ENCODE data around the gene KANSL2.
"Not testable (repeated sequence)": the region's sequence is repeated elsewhere in the genome, so short reads cannot be mapped to it uniquely, and the experiment has no call there.

The KANSL2 gene

GRCh38 chr12:48681710-48682532 is at the start of gene KANSL2:
Gene KANSL2, minus strand, starts transcription at chr12:48682238. Its CDS starts 606 bp downstream, at chr12:48681632.
- peak; percentile 96 to 98 for DNase-seq

DNA sequence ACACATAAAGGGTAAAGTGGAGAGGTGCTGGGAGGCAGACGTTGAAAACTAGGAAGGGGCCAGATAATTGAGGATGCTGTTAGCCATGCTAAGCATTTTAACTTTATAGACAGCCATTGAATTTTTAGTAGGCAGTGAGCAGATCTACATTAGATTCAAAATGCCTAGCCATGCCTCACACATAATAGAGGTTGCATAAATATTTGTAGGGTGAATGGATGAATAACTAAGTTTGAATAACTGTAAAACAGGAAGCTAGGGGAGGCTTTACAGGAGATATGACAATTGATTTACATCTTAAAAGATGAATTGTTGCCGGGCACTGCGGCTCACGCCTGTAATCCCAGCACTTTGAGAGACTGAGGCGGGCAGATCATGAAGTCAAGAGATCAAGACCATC is 46.8 kb upstream of the KANSL2 start:
- DNase-seq, result no peak

DNA sequence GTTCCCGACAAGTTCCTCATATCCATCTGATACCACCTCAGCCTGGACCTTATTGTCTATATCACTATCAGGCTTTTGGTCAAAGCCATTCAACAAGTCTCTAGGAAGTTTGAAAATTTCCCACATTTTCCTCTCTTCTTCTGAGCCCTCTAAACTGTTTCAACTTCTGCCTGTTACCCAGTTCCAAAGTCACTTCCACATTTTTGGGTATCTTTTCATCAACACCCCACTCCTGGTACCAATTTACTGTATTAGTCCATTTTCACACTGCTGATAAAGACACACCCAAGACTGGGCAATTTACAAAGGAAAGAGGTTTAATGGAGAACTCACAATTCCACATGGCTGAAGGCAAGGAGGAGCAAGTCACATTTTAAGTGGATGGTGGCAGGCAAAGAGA is 38.7 kb upstream of the KANSL2 start:
- not testable (repeated sequence) for DNase-seq

- not testable (repeated sequence) for DNase-seq
Observed at GRCh38 chr12:48720171-48720570, 38.1 kb upstream of the KANSL2 start.

DNA sequence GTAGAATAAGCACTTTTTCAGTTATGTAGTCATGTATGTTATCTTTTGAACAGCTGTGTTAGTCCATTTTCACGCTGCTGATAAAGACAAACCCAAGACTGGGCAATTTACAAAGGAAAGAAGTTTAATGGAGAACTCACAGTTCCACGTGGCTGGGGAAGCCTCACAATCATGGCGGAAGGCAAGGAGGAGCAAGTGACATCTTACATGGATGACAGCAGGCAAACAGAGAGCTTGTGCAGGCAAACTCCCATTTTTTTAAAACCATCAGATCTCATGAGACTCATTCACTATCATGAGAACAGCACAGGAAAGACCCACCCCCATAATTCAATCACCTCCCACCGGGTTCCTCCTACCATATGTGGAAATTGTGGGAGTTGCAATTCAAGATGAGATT is 37.0 kb upstream of the KANSL2 start:
- DNase-seq, result not testable (repeated sequence)

DNA sequence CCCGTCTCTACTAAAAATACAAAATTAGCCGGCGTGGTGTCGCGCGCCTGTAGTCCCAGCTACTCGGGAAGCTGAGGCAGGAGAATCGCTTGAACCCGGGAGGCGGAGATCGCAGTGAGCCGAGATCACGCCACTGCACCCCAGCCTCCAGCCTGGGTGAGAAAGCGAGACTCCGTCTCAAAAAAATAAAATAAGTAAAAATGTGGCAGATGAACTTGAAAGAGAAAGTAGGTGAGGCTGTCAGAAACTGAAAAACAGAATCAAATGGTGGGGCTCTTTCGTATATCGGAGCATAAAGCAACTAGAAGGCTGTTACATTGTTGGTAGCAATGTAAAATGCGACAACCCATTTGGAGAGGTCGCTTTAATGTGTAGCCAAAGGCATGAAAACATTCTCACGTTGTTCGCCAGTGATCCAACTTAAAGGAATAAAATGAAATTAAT is 35.2 kb upstream of the KANSL2 start:
- no peak for DNase-seq

DNA sequence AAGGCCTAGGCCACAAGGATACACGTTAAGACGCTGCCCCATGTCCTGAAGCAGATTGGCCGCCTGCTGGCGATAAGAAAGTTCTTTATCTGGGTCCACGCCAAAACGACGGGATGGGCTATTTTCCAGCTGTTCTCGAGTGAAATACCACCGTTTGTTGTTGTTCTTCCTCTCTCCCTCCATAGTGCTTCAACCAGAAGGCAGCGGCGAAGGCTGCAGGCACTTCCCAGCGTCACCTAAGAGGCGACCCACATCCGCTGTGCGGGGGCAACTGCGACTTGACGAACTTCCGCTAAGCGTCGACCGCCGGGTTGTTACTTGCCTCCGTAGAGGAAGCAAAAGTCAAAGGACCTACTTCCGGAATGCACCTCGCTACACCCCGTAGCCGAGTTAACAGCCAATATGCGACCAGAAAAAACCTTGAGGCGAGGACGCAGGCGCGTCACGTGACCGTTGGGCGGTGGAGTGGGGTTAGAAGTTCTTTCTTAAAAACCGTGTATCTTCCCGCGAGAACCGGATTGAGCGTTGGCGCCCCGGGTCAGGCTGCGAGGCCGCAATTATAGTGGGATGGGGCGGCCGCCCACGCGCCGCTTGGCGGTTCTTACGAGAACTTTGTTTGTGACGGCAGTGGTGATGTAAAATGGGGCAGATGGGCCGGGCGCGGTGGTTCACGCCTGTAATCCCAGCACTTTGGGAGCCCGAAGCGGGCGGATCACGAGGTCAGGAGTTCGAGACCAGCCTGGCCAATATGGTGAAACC is 34.6 kb upstream of the KANSL2 start, which contains the start of gene CCNT1:
Gene CCNT1, minus strand, starts transcription at position 215 of the 759 bp plus-strand sequence. Its CDS starts 32 bp downstream, at position 183.
- peak; percentile 99 for DNase-seq

- DNase-seq, result no peak
Observed at GRCh38 chr12:48716168-48716492, 34.1 kb upstream of the KANSL2 start.

DNA sequence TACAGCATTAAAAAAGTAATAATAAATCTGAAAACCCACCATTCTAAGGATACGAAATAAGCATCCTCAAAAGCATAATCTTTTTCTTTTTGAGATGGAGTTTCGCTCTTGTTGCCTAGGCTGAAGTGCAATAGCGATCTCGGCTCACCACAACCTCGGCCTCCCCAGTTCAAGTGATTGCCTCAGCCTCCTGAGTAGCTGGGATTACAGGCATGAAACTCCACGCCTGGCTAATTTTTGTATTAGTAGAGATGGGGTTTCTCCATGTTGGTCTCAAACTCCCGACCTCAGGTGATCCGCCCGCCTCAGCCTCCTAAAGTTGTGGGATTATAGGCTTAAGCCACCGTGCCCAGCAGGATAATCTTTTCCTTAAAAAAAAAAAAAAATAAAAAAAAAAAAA is 30.2 kb upstream of the KANSL2 start:
- DNase-seq, result no peak

GRCh38 chr12:48698822-48699221 is 16.8 kb upstream of the KANSL2 start:
- not testable (repeated sequence) for DNase-seq

DNA sequence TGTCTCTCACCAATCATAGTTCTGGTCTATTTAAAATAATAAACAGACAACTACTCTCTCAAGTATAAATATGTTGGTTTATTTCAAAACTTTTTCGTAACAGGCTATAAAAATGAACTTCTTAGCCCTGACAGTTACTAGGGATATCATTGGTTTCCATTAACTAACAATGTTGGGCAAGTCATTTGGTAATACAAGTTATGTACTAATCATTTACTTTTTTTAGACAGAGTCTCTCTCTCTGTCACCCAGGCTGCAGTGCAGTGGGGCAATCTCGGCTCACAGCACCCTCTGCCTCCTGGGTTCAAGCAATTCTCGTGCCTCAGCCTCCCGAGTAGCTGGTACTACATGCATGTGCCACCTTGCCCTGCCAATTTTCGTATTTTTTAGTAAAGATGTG is 14.6 kb upstream of the KANSL2 start:
- DNase-seq, result no peak

DNA sequence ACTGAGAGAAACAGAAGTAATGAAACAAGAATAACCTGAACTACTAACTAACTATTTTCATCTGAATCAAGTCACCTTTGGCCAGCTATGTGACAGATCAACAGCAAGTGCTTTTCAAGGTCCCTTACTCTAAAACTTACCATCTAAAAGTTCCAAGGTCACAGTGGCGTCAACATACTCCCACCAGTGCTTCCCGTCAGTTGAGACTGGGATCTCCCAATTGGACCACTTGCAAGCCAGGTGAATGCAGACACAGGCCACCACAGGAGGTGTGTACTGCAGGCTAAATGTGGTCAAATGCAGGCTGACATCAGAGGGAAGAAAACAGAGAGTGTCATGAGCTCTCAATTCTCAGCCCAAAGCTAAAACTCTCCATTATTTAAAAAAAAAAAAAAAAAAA is 13.8 kb upstream of the KANSL2 start:
- no peak for DNase-seq

- DNase-seq, result no peak
Observed at GRCh38 chr12:48694038-48694437, 12.0 kb upstream of the KANSL2 start.

DNA sequence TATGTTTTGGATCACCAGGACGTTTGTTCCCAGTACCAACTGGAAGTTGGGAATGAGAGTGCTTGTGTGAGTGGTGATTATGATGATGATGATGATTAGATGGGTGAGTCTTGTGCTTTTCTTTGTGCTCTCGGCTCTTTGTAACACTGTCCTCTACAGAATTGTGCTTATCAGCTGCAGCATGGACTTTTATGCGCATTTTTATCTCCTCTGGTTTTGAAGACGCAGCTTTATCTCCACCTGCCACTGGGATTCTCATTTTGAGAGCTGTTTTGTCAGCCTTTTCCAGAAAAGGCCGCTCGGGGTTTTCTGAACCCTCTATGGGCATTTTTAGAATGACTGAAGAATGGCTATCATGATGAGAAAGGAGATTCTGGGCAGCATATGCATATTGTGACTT is 11.5 kb upstream of the KANSL2 start:
- no peak for DNase-seq

DNA sequence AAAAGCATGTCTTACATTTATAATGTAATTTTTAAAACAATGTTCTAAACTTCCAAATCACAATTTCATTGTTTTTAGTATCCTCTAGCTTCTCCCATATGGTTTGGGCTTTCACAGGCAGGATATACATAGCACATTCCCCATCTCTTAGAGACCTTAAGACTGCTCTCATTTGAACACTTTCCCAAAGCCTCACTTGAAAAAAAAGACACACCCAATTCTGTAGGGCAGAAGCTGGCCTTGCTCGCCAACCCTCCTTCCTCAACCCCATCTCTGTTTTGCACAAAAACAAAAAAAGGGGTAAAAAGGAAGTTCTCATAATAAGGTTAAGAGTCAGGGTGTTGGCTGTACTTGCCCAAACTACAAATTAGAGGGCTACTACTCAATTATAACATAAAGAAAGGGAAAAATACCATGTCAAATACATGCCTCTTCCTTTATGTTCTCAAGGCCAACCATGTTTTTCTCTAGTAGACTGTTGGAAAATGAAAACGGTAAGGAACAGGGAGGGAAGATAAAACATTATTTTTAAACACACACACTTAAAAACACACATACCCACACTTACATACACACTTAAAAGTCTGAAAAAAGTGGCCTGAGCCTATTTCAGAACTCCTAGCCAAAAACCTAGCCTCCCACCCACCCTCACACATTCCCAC is 9.9 kb upstream of the KANSL2 start:
- DNase-seq, result no peak

DNA sequence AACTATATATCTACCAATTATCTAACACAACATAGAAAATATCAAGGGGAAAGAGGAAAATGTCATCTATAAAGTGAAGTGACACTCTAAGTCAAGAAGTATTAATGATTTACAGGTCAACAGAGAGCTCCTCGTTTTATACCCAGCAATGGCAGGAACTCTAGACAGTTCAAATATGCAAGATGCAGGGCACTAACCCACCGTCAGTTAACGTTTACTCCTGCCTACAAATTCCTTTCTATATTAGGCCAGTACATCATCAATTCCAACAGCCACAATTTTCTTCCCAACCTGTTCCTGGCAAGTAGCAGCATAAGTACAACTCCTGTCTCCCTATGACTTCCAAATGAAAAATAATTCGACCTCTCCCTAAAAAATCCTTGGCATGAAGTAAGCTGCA is 9.0 kb upstream of the KANSL2 start:
- no peak for DNase-seq

GRCh38 chr12:48690436-48690835 is 8.4 kb upstream of the KANSL2 start:
- DNase-seq, result no peak

DNA sequence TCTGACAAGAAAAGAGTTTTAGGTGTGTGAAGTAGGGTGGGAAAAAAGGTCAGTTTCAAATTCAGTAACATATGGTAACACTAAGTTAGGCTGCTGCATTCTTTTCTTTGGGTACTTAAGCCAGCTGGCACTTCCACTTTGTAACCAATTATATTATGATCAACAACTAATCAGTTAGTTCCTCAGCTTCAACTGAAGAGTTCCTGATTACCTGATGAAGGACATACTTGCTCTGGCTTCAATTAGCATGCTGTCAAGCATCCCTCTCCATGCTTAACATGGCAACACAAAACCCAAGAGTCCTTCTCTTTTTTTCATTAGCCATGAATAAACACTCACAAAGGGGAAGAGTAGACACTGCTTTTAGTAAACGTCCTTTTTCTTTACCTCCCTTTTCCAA is 6.8 kb upstream of the KANSL2 start:
- DNase-seq, result no peak

DNA sequence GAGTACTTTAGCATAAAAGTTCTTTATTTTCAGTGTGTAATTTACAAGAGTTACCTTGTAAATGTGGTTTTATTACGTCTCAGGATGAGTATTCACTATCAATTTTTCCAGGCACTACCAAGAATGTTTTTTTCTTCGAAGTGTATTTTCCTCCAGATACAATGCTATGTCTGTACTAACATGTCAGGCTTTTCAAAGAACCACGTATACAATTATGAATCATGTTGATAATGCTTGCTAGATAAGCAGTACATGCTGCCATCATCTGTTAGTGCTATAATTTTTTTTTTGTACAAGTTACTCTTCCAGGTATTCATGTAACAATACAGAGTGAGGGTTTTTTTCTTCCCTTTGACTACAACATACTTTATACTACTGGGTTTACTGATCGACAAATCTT is 5.6 kb upstream of the KANSL2 start:
- DNase-seq, result no peak

- no peak for DNase-seq
Observed at GRCh38 chr12:48686615-48687334, 4.7 kb upstream of the KANSL2 start.

DNA sequence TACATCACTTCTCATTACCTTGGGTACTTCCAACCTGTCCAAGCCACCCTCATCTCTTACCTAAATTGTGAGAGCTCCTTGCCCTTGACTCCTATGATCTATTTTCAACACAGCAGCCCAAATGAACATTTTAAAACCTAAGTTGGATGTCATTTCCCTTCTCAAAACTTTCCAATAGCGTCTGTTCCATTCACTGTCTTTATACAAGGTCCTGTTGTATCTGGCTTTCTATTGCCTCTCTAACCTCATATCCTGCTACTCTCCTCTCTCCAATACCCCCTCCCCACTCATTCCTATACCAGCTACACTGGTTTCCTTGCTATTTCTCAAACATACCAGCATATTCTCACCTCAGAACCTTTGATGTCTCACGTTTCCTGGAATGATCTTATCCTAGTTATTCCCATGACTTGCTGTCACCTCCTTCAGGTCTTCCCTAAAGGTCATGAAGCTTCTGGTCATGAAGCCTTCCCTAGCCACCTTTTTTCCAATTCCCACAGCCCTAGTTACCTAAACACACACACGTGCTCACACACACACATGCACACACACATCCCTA is 4.1 kb upstream of the KANSL2 start:
- DNase-seq, result no peak

DNA sequence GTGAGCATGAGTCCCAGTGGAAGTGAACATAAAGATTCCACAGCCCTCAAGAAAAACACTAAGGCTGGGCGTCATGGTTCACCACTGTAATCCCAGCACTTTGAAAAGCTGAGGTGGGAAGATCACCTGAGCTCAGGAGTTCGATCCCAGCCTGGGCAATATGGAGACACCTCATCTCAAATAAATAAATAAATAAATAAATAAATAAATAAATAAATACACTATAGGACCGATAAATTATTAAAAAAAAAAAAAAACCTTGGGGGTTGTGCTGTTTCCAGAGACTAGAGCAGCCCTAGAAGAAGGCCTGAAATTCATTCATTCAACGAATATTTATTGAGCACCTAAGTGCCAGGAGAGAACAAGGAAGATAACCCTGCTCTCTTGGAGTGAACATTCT is 1.5 kb upstream of the KANSL2 start:
- no peak for DNase-seq

DNA sequence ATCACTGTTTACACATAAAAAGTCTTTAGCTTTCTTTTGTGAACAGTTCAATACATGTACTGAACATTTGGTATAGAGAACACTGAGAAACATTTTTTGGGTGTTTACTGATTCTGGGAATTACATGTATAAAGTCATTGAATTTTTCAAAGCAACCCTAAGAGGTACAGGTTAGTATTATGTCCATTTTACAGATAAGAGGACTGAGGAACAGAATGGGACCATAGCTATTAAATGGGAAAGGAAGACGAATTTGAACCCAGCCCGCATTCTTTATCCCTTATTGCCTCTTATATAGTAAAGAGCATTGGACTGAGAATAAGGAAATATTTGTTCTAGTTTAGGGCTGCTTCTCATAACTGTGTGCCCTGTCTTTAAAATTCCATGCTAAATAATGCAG is 889 bp upstream of the KANSL2 start:
- DNase-seq, result no peak
